GM10248 (cell line): Measurements from ENCODE around the gene CDH2.

Experiments used
- CTCF ChIA-PET: fragments of 300-600 bp; sonication (Branson Sonifier 250); formaldehyde crosslinking; extraction: SDS; loops from one replicate; lab custom pipeline; 2021; ENCODE audit warnings: antibody characterized with exemption; lab: Yijun Ruan, JAX
- POLR2A ChIA-PET: fragments of 350-650 bp; sonication (Branson Sonifier 250); formaldehyde crosslinking; extraction: SDS; loops from one replicate; lab custom pipeline; 2020; ENCODE audit warnings: antibody characterized with exemption; lab: Yijun Ruan, JAX
- DNase-seq: peaks from one replicate; pipeline ENCODE4 v3.0.0; 2012; ENCODE audit errors: extremely low spot score
- CTCF ChIP-seq: IDR thresholded peaks from 2 replicates; pipeline ENCODE4 v1.5.1; 2012; ENCODE audit warnings: mild to moderate bottlenecking, low read depth; ENCODE audit errors: extremely low read depth, missing control alignments, control extremely low read depth

Gene CDH2

GRCh38 chr18:28150925-28151324 lies 26.0 kb downstream of the CDH2 start:
- no peak for DNase-seq
- TF ChIP-seq CTCF: no peak
- ChIA-PET POLR2A (no interaction called here), CTCF (interaction anchor here (1.0 to 1.6 kb wide), 2 partner anchors 11 to 22 kb away, joined by 3 to 4 read pairs; no protein-coding TSS in a partner anchor)

- DNase-seq: no peak
- no peak for TF ChIP-seq CTCF
- CTCF ChIA-PET: interaction anchor here (1.0 kb wide), 1 partner anchor 21 kb away, joined by 3 read pairs; no protein-coding TSS in a partner anchor
- POLR2A ChIA-PET: no interaction called here
Measured at GRCh38 chr18:28149810-28150420, 27.0 kb downstream of the CDH2 start.

- no peak for DNase-seq
- ChIA-PET POLR2A (no interaction called here), CTCF (no interaction called here)
Measured at GRCh38 chr18:28147674-28148171, 29.2 kb downstream of the CDH2 start.

GRCh38 chr18:28143725-28144124 lies 33.2 kb downstream of the CDH2 start:
- POLR2A ChIA-PET: no interaction called here
- CTCF ChIA-PET: no interaction called here

More at GRCh38 chr18:28147674-28148171, 29.2 kb downstream of the CDH2 start:
- no peak for TF ChIP-seq CTCF

GRCh38 chr18:28138816-28139215 lies 38.1 kb downstream of the CDH2 start:
- CTCF ChIA-PET: no interaction called here
- no peak for TF ChIP-seq CTCF
- POLR2A ChIA-PET: no interaction called here
- DNase-seq: no peak

More at GRCh38 chr18:28143725-28144124, 33.2 kb downstream of the CDH2 start:
- no peak for DNase-seq
- TF ChIP-seq CTCF: no peak

GRCh38 chr18:28136071-28136470 lies 40.9 kb downstream of the CDH2 start:
- no peak for TF ChIP-seq CTCF
- ChIA-PET CTCF (no interaction called here), POLR2A (no interaction called here)
- no peak for DNase-seq
